Measurements from ENCODE around the gene HMCN1.
"Not testable (repeated sequence)": the region's sequence is repeated elsewhere in the genome, so short reads cannot be mapped to it uniquely, and the experiment has no call there.

The HMCN1 gene

GRCh38 chr1:185774394-185774793 lies 40.2 kb downstream of the HMCN1 start:
- Histone ChIP-seq H2AFZ (ENCODE audit: low read depth) (no peak overlapping the region), H3K4me3 (IDR thresholded peaks at IDR 0.05; ENCODE audit: insufficient read depth, low read depth, low read length) (no peak overlapping the region), H3K4me1 (ENCODE audit: low read depth, poor library complexity, severe bottlenecking) (no peaks in the 10 kb centered on the region), H4K20me1 (ENCODE audit: insufficient read depth) (no peaks in the 10 kb centered on the region), H3K79me2 (ENCODE audit: insufficient read depth, low read depth) (no peaks in the 10 kb centered on the region), H3K27ac (no peak overlapping the region), H3K36me3 (ENCODE audit: insufficient read depth) (no peaks in the 10 kb centered on the region), H3K27me3 (ENCODE audit: insufficient read depth, low read depth) (no peaks in the 10 kb centered on the region), H3K9ac (no peak overlapping the region), H3K4me2 (no peak overlapping the region)
- TF ChIP-seq, protein P1, sequence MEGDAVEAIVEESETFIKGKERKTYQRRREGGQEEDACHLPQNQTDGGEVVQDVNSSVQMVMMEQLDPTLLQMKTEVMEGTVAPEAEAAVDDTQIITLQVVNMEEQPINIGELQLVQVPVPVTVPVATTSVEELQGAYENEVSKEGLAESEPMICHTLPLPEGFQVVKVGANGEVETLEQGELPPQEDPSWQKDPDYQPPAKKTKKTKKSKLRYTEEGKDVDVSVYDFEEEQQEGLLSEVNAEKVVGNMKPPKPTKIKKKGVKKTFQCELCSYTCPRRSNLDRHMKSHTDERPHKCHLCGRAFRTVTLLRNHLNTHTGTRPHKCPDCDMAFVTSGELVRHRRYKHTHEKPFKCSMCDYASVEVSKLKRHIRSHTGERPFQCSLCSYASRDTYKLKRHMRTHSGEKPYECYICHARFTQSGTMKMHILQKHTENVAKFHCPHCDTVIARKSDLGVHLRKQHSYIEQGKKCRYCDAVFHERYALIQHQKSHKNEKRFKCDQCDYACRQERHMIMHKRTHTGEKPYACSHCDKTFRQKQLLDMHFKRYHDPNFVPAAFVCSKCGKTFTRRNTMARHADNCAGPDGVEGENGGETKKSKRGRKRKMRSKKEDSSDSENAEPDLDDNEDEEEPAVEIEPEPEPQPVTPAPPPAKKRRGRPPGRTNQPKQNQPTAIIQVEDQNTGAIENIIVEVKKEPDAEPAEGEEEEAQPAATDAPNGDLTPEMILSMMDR (conservative IDR thresholded peaks at IDR 0.05; ENCODE audit: low read depth, low read length), result no peak

- Histone ChIP-seq H3K27ac (no peak overlapping the region), H2AFZ (ENCODE audit: low read depth) (no peak overlapping the region), H3K79me2 (ENCODE audit: insufficient read depth, low read depth) (no peaks in the 10 kb centered on the region), H4K20me1 (ENCODE audit: insufficient read depth) (no peaks in the 10 kb centered on the region), H3K4me3 (IDR thresholded peaks at IDR 0.05; ENCODE audit: insufficient read depth, low read depth, low read length) (no peak overlapping the region), H3K9ac (no peak overlapping the region), H3K4me1 (ENCODE audit: low read depth, poor library complexity, severe bottlenecking) (no peaks in the 10 kb centered on the region), H3K27me3 (ENCODE audit: insufficient read depth, low read depth) (no peaks in the 10 kb centered on the region), H3K4me2 (no peak overlapping the region), H3K36me3 (ENCODE audit: insufficient read depth) (no peaks in the 10 kb centered on the region)
- TF ChIP-seq, protein P1 (conservative IDR thresholded peaks at IDR 0.05; ENCODE audit: low read depth, low read length), result no peak
Observed at GRCh38 chr1:185775501-185775900, 41.3 kb downstream of the HMCN1 start.

DNA sequence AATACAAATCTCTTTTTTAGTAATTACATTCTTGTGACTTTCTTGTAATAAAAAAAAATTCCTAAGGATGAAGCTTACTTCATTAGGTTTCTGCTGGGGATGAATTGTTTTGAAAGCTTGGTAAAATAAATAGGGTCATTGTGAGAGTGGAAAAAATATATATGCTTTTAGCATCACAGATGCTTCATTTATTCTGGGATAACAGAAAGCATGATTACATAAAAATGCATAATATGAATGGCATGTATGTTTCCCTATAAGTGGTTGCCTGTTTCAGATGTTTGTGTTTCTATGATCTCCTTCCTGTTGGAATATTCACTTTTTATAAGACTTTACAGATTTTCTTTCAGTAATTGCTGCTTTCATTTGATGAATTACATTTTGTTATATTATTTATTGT lies 42.3 kb downstream of the HMCN1 start:
- TF ChIP-seq, protein P1 (conservative IDR thresholded peaks at IDR 0.05; ENCODE audit: low read depth, low read length), result no peak
- no peak overlapping the region for H3K27ac ChIP-seq
- no peak overlapping the region for H3K4me2 ChIP-seq
- H3K4me3 ChIP-seq (IDR thresholded peaks at IDR 0.05; ENCODE audit: insufficient read depth, low read depth, low read length), result no peak overlapping the region
- no peak overlapping the region for H3K9ac ChIP-seq
- no peaks in the 10 kb centered on the region for H3K36me3 ChIP-seq (ENCODE audit: insufficient read depth)
- H2AFZ ChIP-seq (ENCODE audit: low read depth), result no peak overlapping the region
- H3K4me1 ChIP-seq (ENCODE audit: low read depth, poor library complexity, severe bottlenecking), result no peaks in the 10 kb centered on the region
- H3K27me3 ChIP-seq (ENCODE audit: insufficient read depth, low read depth), result no peaks in the 10 kb centered on the region
- no peaks in the 10 kb centered on the region for H3K79me2 ChIP-seq (ENCODE audit: insufficient read depth, low read depth)
- H4K20me1 ChIP-seq (ENCODE audit: insufficient read depth), result no peaks in the 10 kb centered on the region

DNA sequence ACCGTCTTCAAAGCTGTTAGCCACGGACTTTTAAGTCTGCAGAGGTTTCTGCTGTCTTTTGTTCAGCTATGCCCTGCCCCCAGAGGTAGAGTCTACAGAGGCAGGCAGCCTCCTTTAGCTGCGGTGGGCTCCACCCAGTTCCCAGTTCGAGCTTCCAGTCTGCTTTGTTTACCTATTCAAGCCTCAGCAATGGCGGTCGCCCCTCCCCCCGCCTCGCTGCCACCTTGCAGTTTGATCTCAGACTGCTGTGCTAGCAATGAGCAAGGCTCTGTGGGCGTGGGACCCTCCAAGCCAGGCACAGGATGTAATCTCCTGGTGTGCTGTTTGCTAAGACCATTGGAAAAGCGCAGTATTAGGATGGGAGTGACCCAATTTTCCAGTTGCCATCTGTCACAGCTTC lies 49.7 kb downstream of the HMCN1 start:
- not testable (repeated sequence) for H3K79me2 ChIP-seq (ENCODE audit: insufficient read depth, low read depth); H3K36me3 ChIP-seq (ENCODE audit: insufficient read depth); H3K4me3 ChIP-seq (IDR thresholded peaks at IDR 0.05; ENCODE audit: insufficient read depth, low read depth, low read length); H3K27ac ChIP-seq; H3K9ac ChIP-seq; H2AFZ ChIP-seq (ENCODE audit: low read depth); H3K4me2 ChIP-seq; H4K20me1 ChIP-seq (ENCODE audit: insufficient read depth); H3K4me1 ChIP-seq (ENCODE audit: low read depth, poor library complexity, severe bottlenecking); H3K27me3 ChIP-seq (ENCODE audit: insufficient read depth, low read depth)

DNA sequence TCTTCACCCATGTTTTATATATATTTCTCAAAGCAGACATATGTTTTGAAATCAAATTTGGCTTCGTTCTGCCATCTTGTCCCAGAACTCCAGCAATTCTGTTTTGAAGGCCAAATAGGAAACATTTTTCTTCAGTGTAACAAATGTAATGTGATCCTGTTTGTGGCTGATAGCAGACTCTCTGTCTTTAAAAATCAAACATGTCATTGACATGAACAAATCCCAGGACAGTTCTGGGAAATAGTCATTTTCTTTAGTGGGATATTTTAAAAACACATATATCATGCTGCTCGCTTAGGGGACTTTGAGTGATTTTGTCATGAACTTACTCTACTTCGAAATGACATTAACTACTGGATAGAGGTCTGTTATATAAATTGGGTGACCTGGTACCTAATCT lies 51.4 kb downstream of the HMCN1 start:
- Histone ChIP-seq H3K4me3 (IDR thresholded peaks at IDR 0.05; ENCODE audit: insufficient read depth, low read depth, low read length) (no peak overlapping the region), H2AFZ (ENCODE audit: low read depth) (no peak overlapping the region), H3K4me1 (ENCODE audit: low read depth, poor library complexity, severe bottlenecking) (no peaks in the 10 kb centered on the region), H3K27me3 (ENCODE audit: insufficient read depth, low read depth) (no peaks in the 10 kb centered on the region), H4K20me1 (ENCODE audit: insufficient read depth) (no peaks in the 10 kb centered on the region), H3K9ac (no peak overlapping the region), H3K79me2 (ENCODE audit: insufficient read depth, low read depth) (no peaks in the 10 kb centered on the region), H3K36me3 (ENCODE audit: insufficient read depth) (no peaks in the 10 kb centered on the region), H3K27ac (no peak overlapping the region), H3K4me2 (no peak overlapping the region)
- TF ChIP-seq, protein P1 (conservative IDR thresholded peaks at IDR 0.05; ENCODE audit: low read depth, low read length), result no peak

Measured in KMS-11 (cell line).